Left kidney (tissue), 2 donors: ENCODE results near the gene ZSCAN1. TPM values are rescaled to one million over a fixed set of nuclear protein-coding genes. Genes with fewer than 3 reads are reported as not detected.

ENCODE experiments used
- DNase-seq: peaks from one replicate; pipeline ENCODE4 v3.0.0-alpha.2; 2013
- polyA plus RNA-seq: library from polyadenylated mRNA; unstranded; fragments of 120-200 nt; gene quantifications from one replicate; pipeline ENCODE4 v1.2.1, GENCODE V29; 2013; ENCODE audit not compliant: insufficient read length

The ZSCAN1 gene
- polyA plus RNA-seq, 1 donor, result 4.0 TPM

DNA sequence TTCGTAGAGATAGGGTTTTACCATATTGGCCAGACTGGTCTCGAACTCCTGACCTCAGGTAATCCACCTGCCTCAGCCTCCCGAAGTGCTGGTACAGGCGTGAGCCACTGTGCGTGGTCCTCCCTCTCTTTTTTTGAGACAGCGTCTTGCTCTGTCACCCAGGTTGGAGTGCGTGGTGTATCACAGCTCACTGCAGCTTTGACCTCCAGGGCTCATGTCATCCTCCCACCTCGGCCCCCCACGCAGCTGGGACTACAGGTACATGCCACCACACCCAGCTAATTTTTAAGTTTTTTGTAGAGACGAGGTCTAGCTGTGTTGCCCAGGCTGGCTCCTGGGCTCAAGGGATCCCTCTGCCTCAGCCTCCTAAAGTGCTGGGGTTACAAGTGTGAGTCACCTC is 46.0 kb downstream of the ZSCAN1 start:
- no peak for DNase-seq

DNA sequence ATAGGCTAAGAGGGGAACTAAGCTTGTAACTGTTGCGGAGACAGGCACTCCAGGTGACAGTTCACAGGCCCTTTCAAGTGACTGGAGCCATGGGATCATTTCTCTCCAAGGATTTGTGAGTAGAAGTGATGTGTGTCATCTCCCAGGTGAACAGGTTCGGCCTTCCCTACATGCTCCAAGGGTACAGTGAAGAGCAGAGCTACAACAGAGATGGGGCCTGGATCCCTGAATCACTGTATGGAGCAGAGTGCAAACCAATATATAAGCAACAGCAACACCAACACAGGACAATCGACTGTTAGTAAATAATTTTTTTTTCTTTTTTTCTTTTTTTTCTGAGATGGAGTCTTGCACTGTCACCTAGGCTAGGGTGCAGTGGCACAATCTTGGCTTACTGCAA is 49.2 kb downstream of the ZSCAN1 start:
- no peak for DNase-seq

DNA sequence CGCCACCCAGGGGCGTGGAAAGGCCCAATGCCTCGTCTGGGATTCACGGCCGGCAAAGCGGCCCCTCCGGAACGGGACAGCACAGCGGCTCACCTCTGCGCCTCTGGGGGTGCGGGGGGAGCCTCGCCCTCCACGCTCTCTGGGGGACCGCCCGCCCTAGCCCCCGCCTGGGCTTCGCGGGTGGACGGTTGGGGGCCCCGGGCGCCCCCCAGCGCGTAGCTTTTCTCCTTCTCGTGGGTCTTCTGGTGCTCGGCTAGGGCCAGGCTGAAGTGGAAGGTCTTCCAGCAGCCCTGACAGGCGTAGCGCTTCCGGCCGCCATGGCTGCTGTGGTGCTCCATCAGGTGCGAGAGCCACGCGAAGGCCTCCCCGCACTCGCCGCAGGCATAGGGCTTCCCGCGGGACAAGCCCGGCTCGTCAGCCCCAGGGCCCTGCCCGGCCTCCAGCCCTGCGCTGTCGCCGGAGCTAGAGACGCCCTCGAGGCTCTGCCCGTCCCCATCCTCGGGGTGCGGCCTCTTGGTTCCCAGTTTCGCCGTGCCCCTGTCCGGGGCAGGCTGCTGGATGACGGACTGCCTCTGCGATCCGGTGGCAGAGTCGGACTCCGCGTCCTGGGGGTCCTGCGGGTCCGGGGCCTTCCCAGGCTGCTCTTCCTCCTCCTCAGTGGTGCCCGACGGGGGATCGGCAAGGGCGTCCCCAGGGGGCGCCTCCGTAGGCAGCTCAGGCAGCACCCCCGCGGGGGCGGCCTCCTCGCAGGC is 50.9 kb downstream of the ZSCAN1 start:
- DNase-seq, result no peak

DNA sequence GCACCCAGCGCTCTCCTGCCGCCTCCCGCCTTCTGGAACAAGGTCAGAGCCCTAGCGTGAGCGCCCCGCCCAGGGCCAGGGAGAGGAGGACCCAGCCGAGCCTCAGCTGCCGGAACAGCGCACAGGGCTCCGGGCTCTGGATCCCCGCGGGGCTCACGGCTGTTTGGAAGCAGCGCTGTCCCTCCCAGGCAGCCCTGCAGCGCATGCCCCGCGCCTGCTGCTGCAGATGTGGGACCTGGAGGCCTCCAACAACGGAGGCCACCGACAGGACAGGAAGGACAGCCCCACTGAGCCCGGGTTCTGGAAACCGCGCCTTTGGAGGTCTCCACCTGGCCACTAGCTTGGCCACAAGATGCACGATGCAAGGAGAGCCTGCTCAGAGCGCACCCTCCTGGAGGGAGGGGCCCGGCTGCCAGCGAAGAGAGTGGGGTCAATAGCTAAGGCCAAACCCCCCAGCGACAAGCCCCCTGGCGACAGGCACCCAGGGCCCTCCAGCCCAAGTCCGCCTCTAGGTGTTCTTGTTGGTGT is 51.6 kb downstream of the ZSCAN1 start:
- no peak for DNase-seq

DNA sequence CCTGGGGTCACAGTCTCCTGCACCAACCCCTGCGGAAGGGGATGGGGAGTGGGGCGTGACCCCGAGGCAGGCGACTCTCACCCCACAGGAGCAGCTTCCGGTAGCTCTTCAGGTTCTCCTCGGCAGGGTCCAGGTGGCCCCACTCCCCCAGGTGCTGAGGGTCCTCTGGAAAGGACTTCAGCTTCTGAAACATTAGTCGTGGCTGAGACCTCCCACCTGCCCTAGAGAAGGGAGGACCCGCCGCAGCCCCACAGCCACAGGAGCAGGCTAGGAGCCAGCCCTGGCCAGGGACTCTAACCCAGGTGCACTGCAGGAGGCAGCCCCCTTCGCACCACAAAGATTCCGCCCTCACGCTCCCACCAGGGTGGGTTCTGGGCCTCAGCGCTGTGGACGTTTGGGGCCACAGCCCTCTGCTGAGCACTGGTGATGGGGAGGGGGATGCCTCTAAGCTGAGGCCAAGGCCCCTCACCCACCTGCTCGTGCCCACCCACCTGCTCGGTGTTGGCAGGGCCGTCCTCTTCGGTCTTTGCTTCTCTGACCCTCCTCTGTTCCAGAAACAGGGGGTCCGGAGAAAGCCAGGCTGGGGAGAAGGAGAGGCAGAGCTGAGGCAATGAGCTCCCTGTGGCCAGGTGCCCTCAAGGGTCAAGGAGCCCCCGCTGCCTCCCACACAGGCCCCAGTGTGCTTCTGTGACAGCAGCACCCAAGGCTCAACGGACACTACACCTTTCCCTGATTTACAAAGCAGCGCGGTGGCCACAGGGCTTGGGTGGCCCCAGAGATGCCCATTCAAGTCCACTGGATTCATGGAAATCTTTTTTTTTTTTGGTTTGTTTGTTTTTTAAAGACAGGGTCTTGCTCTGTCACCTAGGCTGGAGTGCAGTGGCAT is 53.2 kb downstream of the ZSCAN1 start:
- no peak for DNase-seq

DNA sequence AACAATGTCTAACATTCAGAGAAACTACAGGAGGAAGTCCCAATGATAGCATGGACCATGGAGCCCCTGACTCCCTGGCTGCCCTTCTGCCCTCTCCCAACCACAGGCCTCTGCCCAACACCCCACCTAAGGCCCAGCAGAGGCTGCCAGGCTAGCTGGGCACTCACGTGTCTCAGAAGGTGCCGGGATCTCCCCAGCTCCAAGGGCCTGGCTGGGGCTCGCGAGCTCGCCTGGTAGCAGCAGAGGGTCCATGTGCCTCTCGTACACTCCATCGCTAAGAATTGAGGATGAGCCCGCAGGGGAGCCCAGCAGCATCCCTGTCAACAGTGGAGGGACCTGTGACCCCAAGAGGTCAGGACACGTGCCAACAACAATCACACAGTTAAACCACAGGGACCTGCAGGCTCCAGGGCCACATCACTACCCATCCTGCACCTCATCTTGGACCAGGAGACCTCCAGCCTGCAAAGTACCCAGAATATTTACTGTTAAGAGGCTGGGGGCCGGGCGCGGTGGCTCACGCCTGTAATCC is 54.8 kb downstream of the ZSCAN1 start:
- DNase-seq, result no peak

DNA sequence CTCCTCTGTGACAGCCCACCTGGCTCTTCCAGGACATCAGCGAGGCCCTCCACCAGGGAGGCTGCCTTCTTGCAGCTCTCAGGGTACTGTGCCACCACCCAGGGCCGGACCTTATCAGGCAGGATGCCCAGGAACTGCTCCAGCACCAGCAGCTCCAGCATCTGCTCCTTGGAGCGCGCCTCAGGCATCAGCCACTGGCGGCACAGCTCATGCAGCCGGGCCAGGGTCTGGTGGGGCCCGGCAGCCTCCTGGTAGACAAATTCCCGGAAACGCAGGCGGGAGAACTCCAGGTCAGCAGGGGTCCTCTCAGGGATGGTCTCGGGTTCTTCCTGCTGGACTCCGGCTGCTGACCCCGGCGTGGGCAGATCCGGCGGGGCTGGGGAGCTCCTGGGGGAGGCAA is 56.0 kb downstream of the ZSCAN1 start:
- no peak for DNase-seq

DNA sequence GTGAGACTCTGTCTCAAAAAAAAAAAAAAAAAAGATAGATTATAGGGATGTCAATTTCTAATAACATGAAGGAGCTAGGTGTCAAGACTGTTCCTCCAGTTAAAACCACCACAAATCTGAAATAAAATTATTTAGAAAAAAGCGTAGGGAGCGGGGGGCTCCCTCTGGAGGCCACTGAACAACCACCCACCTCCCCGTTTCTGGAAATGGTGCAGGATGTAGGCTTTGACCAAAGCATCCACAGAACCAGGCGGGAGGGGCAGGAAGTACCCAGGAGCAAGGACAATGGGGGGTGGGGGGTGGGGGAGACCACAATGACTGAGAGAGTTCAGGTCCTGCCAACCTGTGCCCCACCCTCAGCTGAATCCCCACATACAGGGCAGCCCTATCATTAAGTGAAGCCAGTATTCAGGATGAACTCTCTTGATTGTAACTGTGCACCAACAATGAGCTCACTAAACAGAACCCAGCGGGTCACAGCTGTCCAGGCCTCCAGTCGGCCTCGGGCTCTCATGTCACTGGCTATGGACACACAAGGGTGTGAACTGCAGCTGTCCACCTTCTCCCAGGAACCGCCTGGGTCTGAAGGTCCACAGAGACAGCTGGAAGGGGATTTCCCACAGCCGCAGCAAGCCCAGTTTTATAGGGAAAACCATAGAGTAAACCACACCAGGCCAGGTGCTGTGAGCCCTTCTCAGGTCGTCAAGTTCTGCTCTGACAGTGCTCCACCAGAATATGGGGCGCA is 57.6 kb downstream of the ZSCAN1 start:
- no peak for DNase-seq

DNA sequence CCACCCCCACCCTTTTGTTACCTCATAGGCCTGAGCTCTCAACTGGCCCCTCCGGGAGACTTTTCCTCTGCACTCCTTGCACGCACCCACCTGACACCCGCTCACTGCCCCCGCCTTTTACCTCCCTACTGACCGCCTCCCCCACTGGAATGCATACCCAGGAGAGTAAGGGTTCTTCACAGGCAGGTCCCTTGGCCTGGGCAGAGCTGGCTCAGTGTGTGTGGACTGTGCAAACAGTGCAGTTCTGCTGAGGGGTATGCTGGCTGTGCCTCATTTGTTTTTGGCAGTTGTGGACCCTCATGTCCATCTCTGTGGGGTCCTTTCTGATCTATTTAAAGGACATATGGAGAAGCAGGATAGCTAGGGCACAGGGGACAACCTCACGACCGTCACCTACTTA is 59.2 kb downstream of the ZSCAN1 start:
- no peak for DNase-seq

DNA sequence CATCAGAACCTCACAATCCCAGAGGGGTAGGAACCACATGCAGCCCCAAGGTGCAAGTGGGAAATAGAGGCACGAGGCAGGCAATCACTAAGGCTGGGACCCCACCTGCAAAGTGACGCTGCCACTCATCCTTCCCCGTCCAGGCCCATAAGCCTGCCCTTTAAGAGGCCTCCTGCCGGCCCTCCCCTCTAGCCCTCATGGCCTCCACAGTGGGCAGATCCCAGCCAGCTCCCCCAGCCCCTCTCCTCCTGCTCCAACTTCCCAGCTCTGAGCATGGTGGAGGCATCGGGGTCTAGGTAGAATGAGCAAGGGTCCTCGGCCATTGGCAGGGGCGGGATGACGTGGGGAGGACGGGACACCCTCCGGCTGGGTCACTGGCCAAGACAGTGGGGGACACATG is 61.5 kb downstream of the ZSCAN1 start:
- DNase-seq, result no peak

DNA sequence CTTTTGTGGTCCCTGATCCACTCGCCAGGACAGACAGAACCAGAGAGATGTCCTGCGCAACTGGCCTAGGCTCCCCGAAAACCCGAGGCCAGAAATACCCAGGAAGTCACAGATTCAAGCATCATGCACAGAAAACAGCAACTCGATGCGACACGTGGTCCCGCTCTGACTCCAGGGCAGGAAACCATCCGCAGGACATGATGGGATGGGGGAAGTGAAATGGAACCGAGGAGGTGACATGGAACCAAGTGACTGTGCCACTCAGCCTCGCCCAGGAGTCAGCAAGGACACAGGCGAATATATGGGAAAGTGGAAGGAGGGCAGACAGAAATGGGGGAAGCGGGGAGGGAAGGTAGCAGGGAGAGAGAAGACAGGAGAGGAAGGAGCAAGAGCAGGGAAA is 63.1 kb downstream of the ZSCAN1 start:
- DNase-seq, result no peak

DNA sequence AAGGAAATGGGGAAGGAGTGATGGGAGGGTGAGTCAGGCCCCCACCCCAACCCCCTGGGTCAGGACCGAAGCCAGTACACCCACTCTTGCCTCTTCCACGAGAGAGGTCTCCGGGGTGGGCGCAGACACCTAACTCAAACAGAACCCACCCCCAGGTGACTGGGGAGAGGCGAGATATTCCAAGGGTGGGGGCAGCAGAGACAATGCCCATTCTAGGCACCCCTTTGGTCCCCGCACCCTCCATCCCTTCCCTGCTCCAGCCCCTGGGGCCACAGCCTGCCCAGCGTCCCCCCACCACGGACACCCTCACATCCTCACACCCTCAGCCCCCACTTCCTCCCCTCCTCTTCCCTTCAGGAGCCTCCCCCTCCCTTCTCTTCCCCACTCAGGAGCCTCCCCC is 63.5 kb downstream of the ZSCAN1 start:
- no peak for DNase-seq

DNA sequence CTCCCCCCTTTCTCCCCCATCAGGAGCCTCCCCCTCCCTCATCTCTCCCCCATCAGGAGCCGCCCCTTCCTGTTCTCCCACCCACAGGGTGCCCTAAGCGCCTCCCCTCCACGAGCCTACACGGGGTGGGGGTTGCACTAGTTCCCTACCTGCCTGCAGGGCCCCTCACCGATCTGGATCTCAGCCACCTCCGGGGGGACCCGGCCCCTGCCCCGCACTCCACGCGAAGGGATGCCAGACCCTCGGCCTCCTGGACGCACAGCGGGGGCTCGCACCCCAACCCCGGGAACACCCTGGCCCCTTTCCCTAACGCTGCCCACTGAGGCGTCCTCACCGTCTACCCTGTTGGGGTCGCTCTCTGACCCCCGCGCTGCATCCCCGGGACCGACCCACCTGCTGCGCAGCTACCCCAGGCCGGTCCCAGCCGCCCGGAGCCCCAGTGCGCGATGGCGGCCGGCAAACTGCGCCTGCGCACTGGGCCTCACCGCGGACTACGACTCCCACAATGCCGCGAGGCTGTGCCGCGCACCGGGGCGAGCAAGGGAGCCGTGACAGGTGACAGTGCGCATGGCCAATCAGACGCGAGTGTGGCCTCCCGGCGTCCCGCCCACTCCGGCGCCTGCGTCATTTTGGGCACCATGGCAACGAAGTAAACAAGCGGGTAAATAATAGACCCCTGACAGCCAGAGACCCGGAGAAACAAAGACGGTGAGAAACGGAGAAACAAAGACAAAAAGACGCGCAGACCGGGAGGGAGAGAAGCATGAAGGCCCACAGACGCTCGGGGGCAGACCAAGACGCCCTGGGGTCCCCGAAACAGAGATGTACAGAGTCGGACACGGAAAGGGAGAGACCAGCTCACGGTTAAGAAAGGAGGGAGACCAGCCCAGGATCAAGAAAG is 64.2 kb downstream of the ZSCAN1 start, which contains the start of gene ZSCAN18:
Gene ZSCAN18, minus strand, starts transcription at position 451 of the 901 bp plus-strand sequence. CDS start 7,964 bp downstream, outside the sequence.
- peak; percentile 99 for DNase-seq

DNA sequence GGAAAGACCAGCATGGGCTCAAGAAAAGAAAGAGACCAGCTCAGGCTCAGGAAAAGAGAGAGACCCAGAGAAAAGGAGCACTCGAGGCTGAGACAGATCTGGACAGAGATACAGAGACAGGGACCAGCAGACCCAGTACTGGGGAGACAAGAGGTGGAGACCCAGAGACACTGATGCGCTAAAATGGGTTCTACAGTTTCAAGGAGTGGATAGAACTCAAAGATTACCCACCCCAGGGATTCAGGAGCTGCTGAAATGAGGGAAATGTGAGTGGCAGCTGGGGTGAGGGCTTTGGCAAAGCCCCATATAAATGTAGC is 64.8 kb downstream of the ZSCAN1 start:
- DNase-seq, result no peak

Other genes starting within 250 kb of the ZSCAN1 start
- 29.7 TPM for gene ZNF552, start 219.1 kb upstream of the ZSCAN1 start, polyA plus RNA-seq
- 24.9 TPM for gene ZNF587B, start 203.7 kb upstream of the ZSCAN1 start, polyA plus RNA-seq
- 54.5 TPM for gene ZNF587, start 184.2 kb upstream of the ZSCAN1 start, polyA plus RNA-seq
- 88.9 TPM for gene ZNF814, start 145.0 kb upstream of the ZSCAN1 start, polyA plus RNA-seq
- 43.8 TPM for gene ZNF417, start 117.4 kb upstream of the ZSCAN1 start, polyA plus RNA-seq
- 32.8 TPM for gene ZNF418, start 98.6 kb upstream of the ZSCAN1 start, polyA plus RNA-seq
- 12.1 TPM for gene ZNF256, start 86.3 kb upstream of the ZSCAN1 start, polyA plus RNA-seq
- gene C19orf18, start 59.5 kb upstream of the ZSCAN1 start, polyA plus RNA-seq, result 3.8 TPM
- 37.0 TPM for gene ZNF606, start 31.2 kb upstream of the ZSCAN1 start, polyA plus RNA-seq
- 32.5 TPM for gene ZNF135, start 25.3 kb downstream of the ZSCAN1 start, polyA plus RNA-seq
- 94.4 TPM for gene ZSCAN18, start 64.2 kb downstream of the ZSCAN1 start, polyA plus RNA-seq
- 26.2 TPM for gene ZNF329, start 116.8 kb downstream of the ZSCAN1 start, polyA plus RNA-seq
- 22.8 TPM for gene ZNF274, start 149.0 kb downstream of the ZSCAN1 start, polyA plus RNA-seq
- gene ZNF544, start 194.9 kb downstream of the ZSCAN1 start, polyA plus RNA-seq, result 47.9 TPM
- 11.4 TPM for gene ZNF8, start 244.9 kb downstream of the ZSCAN1 start, polyA plus RNA-seq